IPS-18a (cell line): ENCODE data around the gene CARM1.

Experiments
- H3K27ac ChIP-seq: one replicate; pipeline ENCODE4 v1.5.1; 2013; ENCODE audit warnings: low read length
- H3K27me3 ChIP-seq: one replicate; pipeline ENCODE4 v1.6.1; 2013; ENCODE audit warnings: mild to moderate bottlenecking, low read length; ENCODE audit not compliant: control insufficient read depth, insufficient read depth
- H3K36me3 ChIP-seq: one replicate; pipeline ENCODE4 v1.6.1; 2013; ENCODE audit warnings: low read depth, low read length; ENCODE audit not compliant: control insufficient read depth
- H3K4me1 ChIP-seq: one replicate; pipeline ENCODE4 v1.6.1; 2013; ENCODE audit warnings: low read depth, low read length; ENCODE audit not compliant: control insufficient read depth
- H3K4me3 ChIP-seq: one replicate; pipeline ENCODE4 v1.5.1; 2013; ENCODE audit warnings: low read length
- H3K9ac ChIP-seq: one replicate; pipeline ENCODE4 v1.6.1; 2013; ENCODE audit warnings: mild to moderate bottlenecking, low read length, moderate library complexity
- H3K9me3 ChIP-seq: one replicate; pipeline ENCODE4 v1.6.1; 2013; ENCODE audit warnings: low read depth, low read length; ENCODE audit not compliant: control insufficient read depth

Gene CARM1

GRCh38 chr19:10896851-10897526, 25.6 kb downstream of the CARM1 start:
- no peak overlapping the region for H3K9ac ChIP-seq
- no peaks in the 10 kb centered on the region for H3K36me3 ChIP-seq
- H3K4me1 ChIP-seq, result peaks cover 15% of the 10 kb centered on the region
- H3K4me3 ChIP-seq, result no peak overlapping the region
- H3K9me3 ChIP-seq, result no peaks in the 10 kb centered on the region
- no peak overlapping the region for H3K27ac ChIP-seq
- no peaks in the 10 kb centered on the region for H3K27me3 ChIP-seq

DNA sequence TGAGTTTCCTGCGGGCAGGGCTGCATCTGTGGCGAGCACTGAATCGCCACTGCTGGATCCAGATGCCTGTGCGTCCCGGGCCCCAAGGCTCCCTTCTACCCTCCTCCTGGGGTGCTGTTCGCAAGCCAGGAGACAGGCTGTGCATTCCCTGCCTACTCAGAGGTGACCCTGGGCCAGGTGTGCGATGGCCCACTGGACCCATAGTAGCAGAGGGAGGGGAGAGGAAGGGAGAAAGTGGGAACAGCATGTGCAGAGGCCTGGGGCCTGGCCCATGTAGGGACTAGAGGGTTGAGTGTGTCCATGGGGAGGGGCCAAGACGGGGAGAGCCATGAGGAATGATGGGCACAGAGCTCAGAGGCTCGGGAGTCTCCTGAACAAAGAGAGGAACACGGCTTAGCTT, 27.3 kb downstream of the CARM1 start:
- H3K27me3 ChIP-seq, result no peaks in the 10 kb centered on the region
- no peak overlapping the region for H3K4me3 ChIP-seq
- no peaks in the 10 kb centered on the region for H3K9me3 ChIP-seq
- H3K4me1 ChIP-seq, result peaks cover 10% of the 10 kb centered on the region
- no peak overlapping the region for H3K9ac ChIP-seq
- no peaks in the 10 kb centered on the region for H3K36me3 ChIP-seq
- H3K27ac ChIP-seq, result no peak overlapping the region

GRCh38 chr19:10899151-10899653, 27.8 kb downstream of the CARM1 start:
- H3K27me3 ChIP-seq, result no peaks in the 10 kb centered on the region
- H3K4me3 ChIP-seq, result no peak overlapping the region
- H3K9me3 ChIP-seq, result no peaks in the 10 kb centered on the region
- H3K9ac ChIP-seq, result no peak overlapping the region
- H3K36me3 ChIP-seq, result no peaks in the 10 kb centered on the region
- H3K27ac ChIP-seq, result no peak overlapping the region
- peaks cover 4% of the 10 kb centered on the region for H3K4me1 ChIP-seq

- no peak overlapping the region for H3K4me3 ChIP-seq
- H3K27ac ChIP-seq, result no peak overlapping the region
- no peaks in the 10 kb centered on the region for H3K27me3 ChIP-seq
- peaks cover 39% of the 10 kb centered on the region for H3K36me3 ChIP-seq
- H3K9me3 ChIP-seq, result no peaks in the 10 kb centered on the region
- H3K9ac ChIP-seq, result no peak overlapping the region
- H3K4me1 ChIP-seq, result no peaks in the 10 kb centered on the region
These were observed 36.6 kb downstream of the CARM1 start for GRCh38 chr19:10907925-10908324.

GRCh38 chr19:10908380-10908960, 37.1 kb downstream of the CARM1 start:
- Histone ChIP-seq H3K27ac (no peak overlapping the region), H3K27me3 (no peaks in the 10 kb centered on the region), H3K4me1 (no peaks in the 10 kb centered on the region), H3K9me3 (no peaks in the 10 kb centered on the region), H3K9ac (no peak overlapping the region), H3K4me3 (no peak overlapping the region), H3K36me3 (peaks cover 39% of the 10 kb centered on the region)

DNA sequence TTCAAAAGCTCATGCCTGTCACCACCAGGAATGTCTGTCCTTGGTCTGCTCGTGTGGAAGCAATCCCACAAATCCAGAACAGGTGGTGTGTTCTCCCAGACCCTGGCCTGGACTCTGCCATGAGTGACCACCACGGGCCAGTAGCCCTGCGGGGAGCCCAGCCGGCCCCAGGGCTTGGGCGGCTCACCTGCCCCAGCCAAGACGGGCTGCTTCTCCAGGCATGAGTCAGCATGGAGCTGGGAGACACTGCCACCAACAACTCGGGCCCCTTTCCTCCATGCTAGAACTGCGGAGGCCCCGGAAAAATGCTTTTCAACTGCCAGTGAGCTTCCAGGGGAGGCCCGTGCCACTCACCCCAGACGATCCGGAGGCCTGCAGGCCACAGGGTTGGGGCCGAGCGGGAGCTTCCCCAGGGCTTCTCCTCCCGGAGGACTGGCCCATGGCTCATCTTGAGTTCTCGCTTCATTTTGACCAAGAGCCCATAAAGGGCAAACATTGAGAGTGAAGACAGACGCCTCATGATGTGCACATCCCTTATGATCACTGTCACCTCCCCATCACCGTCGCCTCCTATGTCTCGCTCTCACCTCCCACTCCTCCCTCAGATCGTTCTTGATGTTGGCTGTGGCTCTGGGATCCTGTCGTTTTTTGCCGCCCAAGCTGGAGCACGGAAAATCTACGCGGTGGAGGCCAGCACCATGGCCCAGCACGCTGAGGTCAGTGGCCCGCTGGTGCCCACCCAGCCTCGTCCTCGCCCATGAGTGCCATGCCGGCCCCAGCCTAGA, 40.4 kb downstream of the CARM1 start:
- Histone ChIP-seq H3K27ac (no peak overlapping the region), H3K27me3 (no peaks in the 10 kb centered on the region), H3K4me3 (no peak overlapping the region), H3K9me3 (no peaks in the 10 kb centered on the region), H3K4me1 (no peaks in the 10 kb centered on the region), H3K9ac (no peak overlapping the region), H3K36me3 (peaks cover 39% of the 10 kb centered on the region)

GRCh38 chr19:10912619-10913018, 41.3 kb downstream of the CARM1 start:
- H3K9ac ChIP-seq, result no peak overlapping the region

GRCh38 chr19:10913716-10914340, 42.5 kb downstream of the CARM1 start:
- Histone ChIP-seq H3K9ac (no peak overlapping the region), H3K4me3 (no peak overlapping the region), H3K27me3 (no peaks in the 10 kb centered on the region), H3K9me3 (no peaks in the 10 kb centered on the region), H3K36me3 (peaks cover 26% of the 10 kb centered on the region), H3K4me1 (no peaks in the 10 kb centered on the region), H3K27ac (no peak overlapping the region)

More at GRCh38 chr19:10912619-10913018, 41.3 kb downstream of the CARM1 start:
- Histone ChIP-seq H3K36me3 (peaks cover 34% of the 10 kb centered on the region), H3K27ac (no peak overlapping the region), H3K9me3 (no peaks in the 10 kb centered on the region), H3K27me3 (no peaks in the 10 kb centered on the region), H3K4me3 (no peak overlapping the region), H3K4me1 (no peaks in the 10 kb centered on the region)

DNA sequence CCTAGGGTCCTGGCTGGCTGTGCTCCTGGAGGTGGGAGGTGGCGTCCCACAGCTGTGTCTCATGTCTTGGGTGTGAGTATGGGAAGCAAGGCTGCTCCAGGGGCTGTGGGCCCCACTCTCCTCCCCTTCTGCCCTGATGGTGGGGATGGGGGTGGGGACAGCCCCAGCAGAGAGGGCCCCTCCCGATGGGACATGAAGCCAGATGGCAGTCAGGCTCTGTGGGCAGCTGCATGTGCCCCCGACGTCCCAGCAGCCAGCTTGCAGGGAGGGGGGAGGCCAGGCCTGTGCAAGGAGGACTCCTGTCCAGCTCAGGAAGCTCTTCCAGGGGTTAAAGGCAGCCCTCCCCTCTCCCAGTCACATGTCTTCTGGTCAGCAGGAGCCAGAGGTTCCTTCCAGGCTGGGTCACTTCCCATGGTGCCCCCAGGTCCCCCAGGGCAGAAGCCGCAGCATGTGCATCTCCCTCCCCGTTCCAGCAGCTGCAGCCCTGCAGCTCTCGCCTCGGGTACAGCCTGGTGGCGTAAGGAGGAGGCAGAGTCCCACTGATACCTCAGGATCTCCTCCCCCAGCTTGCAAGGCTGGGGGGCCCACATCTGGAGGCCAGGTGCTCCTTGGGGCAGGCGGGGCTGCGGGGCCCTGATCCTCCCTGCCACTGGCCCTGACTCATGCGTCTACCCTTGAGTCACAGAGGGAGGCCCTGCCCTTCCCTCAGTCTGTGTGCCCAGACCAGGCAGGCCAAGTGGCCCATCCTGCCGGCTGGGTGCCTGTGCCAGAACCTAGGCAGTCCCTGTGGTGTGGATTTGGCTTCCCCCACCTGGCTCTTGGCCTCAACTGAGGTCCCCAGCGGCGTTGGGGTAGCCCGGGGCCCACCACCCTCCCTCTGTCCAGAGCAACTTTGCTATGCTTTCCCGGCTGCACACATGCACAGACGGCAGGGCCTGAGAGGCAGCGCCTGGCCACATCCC, 44.1 kb downstream of the CARM1 start:
- Histone ChIP-seq H3K9ac (no peak overlapping the region), H3K36me3 (peaks cover 32% of the 10 kb centered on the region), H3K4me1 (no peaks in the 10 kb centered on the region), H3K27ac (no peak overlapping the region), H3K27me3 (no peaks in the 10 kb centered on the region), H3K9me3 (no peaks in the 10 kb centered on the region), H3K4me3 (no peak overlapping the region)

- Histone ChIP-seq H3K36me3 (peaks cover 34% of the 10 kb centered on the region), H3K27ac (no peak overlapping the region)
These were observed 45.2 kb downstream of the CARM1 start for GRCh38 chr19:10916602-10917001.

More at GRCh38 chr19:10916602-10917001, 45.2 kb downstream of the CARM1 start:
- H3K4me1 ChIP-seq, result no peaks in the 10 kb centered on the region
- no peaks in the 10 kb centered on the region for H3K9me3 ChIP-seq
- no peak overlapping the region for H3K9ac ChIP-seq
- H3K4me3 ChIP-seq, result no peak overlapping the region
- H3K27me3 ChIP-seq, result no peaks in the 10 kb centered on the region
